Body of pancreas (tissue), 4 donors: ENCODE measurements around the gene NTMT1. TPM values are rescaled to one million over a fixed set of nuclear protein-coding genes. Genes with fewer than 3 reads are reported as not detected.
A peak's percentile ranks its signal among the peaks of the same experiment; 100 is the strongest.

Experiments used
- ATAC-seq: fragments of 150-250 bp; one replicate; pipeline ENCODE4 v1.9.1; 2016
- DNase-seq, 4 donors: peaks; one replicate each; pipeline ENCODE4 v3.0.0-alpha.2; 2019
- H3K27ac ChIP-seq, 4 donors: fragments of 200-600 bp; sonication (generic); 1 replicate in 3 of 4; 2 replicates in 1 of 4; pipeline versions ENCODE4 v1.5.1 to v1.6.1; 2016 to 2019; ENCODE audit warnings: mild to moderate bottlenecking in 1 of 4, mixed read lengths in 1 of 4, moderate library complexity in 1 of 4
- H3K27me3 ChIP-seq, 2 donors: fragments of 200-600 bp; sonication (generic); one replicate each; pipeline ENCODE4 v1.6.0; 2016; ENCODE audit warnings: mild to moderate bottlenecking in 1 of 2
- H3K36me3 ChIP-seq, 2 donors: fragments of 200-600 bp; sonication (generic); replicated peaks in 1 of 2; 2 replicates each; pipeline ENCODE4 v1.5.1; 2016; ENCODE audit warnings: low read depth in 2 of 2; ENCODE audit not compliant: insufficient read depth in 1 of 2
- H3K4me1 ChIP-seq: fragments of 200-600 bp; sonication (generic); one replicate; pipeline ENCODE4 v1.6.0; 2016
- H3K4me3 ChIP-seq, 2 donors: fragments of 200-600 bp; sonication (generic); 1 replicate in 1 of 2; 2 replicates in 1 of 2; pipeline ENCODE4 v1.5.1; 2016 to 2019
- H3K9me3 ChIP-seq, 3 donors: fragments of 200-600 bp; sonication (generic); 1 replicate in 2 of 3; 2 replicates in 1 of 3; pipeline ENCODE4 v1.5.1; 2016
- CTCF ChIP-seq, 7 experiments: fragments of 450-650 bp in 4 of 7; fragments of 200-600 bp in 3 of 7; sonication (generic) in 3 of 7; IDR thresholded peaks; one replicate each; pipeline ENCODE4 v1.5.1; 2016 to 2019; ENCODE audit warnings: antibody characterized with exemption in 7 of 7
- POLR2A ChIP-seq, 3 donors: fragments of 450-650 bp; IDR thresholded peaks; one replicate each; pipeline ENCODE4 v1.6.1; 2016; ENCODE audit warnings: antibody characterized with exemption in 3 of 3, mild to moderate bottlenecking in 2 of 3
- WGBS, 2 donors: methylation state at CpG; one replicate each; pipeline ENCODE4 v1.1.5; 2017; 5-methylcytosine and 5-hydroxymethylcytosine counted together
- intact Hi-C: fragments of 100-400 bp; cut with DNase I; formaldehyde crosslinking; loops from one replicate; pipeline ENCODE4 v1.15.1; 2023
- total RNA-seq, 2 donors: library from RNA; depleted of rRNA; stranded (reverse); fragments of >200 nt; gene quantifications; one replicate each; pipeline ENCODE4 v1.1.0, GENCODE V29; 2016

The NTMT1 gene
- total RNA-seq, 2 donors from 2014 or later: 11.2 to 14.5 TPM

DNA sequence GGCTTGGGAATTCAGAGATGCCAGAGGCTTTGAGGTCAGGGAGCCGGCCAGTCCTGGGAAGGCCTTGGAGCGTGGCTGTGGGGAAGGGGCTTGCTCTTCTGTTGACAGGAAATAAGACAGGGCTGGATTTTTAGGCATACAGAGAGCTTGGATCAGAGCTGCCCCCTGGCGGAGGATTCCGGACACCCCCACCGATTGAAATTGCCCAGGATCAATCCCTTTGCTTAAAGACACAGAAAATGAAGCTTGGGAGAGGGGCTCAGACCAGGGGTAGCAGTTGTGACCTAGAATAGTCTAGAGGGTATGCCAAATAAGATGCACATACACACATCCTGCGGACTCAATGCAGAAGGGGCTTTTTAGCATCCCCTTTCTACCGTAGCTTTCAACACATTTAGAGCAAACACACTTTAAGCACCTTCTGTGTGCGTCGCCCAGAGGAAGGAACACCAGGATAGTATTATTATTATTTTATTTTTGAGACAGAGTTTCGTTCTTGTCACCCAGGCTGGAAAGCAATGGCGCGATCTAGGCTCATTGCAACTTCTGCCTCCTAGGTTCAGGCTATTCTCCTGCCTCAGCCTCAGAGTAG is 1.7 kb upstream of the NTMT1 start:
- intact Hi-C loops: no loop called here
- TF ChIP-seq POLR2A (IDR thresholded peaks at IDR 0.05) (no peak), CTCF (IDR thresholded peaks at IDR 0.05) (peak; percentile 38 to 74 (median 65))
- no peaks in the 10 kb centered on the region for H3K36me3 ChIP-seq
- peak; percentile 55 to 74 (median 62) for DNase-seq
- no peak for ATAC-seq
- peak overlapping the region in 1 of 4 donors; percentile 92 for H3K27ac ChIP-seq
- H3K9me3 ChIP-seq: no peaks in the 10 kb centered on the region
- no peak overlapping the region for H3K4me3 ChIP-seq
- H3K4me1 ChIP-seq: peaks cover 50% of the 10 kb centered on the region
- peaks cover 0 to 10% of the 10 kb centered on the region in 2 donors for H3K27me3 ChIP-seq
- WGBS, 2 donors: 19 to 32% methylated on average over 12 of the region's 12 CpGs

- Histone ChIP-seq H3K4me3 (no peak overlapping the region), H3K4me1 (peaks cover 53% of the 10 kb centered on the region), H3K27ac (peak overlapping the region in 1 of 4 donors; percentile 92), H3K27me3 (peaks cover 0 to 7% of the 10 kb centered on the region in 2 donors), H3K9me3 (no peaks in the 10 kb centered on the region), H3K36me3 (no peaks in the 10 kb centered on the region)
- TF ChIP-seq POLR2A (IDR thresholded peaks at IDR 0.05): no peak
- TF ChIP-seq CTCF (IDR thresholded peaks at IDR 0.05): no peak
- intact Hi-C loops: no loop called here
- 11 to 27% methylated on average over 9 of the region's 9 CpGs for whole genome bisulfite sequencing, 2 donors
- ATAC-seq (no peak), DNase-seq (no peak)
Observed at GRCh38 chr9:129624947-129625346, 1.0 kb upstream of the NTMT1 start.

- DNase-seq: peak; percentile 61 to 74 (median 65)
- H3K4me3 ChIP-seq: peak overlapping the region; percentile 33 to 60
- H3K27me3 ChIP-seq: no peaks in the 10 kb centered on the region
- 2 to 3% methylated on average over 13 to 20 of the region's 20 CpGs for WGBS, 2 donors
- H3K27ac ChIP-seq: peak overlapping the region; percentile 80 to 97 (median 87)
- intact Hi-C loops: no loop called here
- TF ChIP-seq POLR2A (IDR thresholded peaks at IDR 0.05): no peak
- no peak for TF ChIP-seq CTCF (IDR thresholded peaks at IDR 0.05)
- peaks cover 63% of the 10 kb centered on the region for H3K4me1 ChIP-seq
- no peaks in the 10 kb centered on the region for H3K36me3 ChIP-seq
- H3K9me3 ChIP-seq: no peaks in the 10 kb centered on the region
- peak; percentile 43 for ATAC-seq
Observed at GRCh38 chr9:129626625-129627284, 792 bp downstream of the NTMT1 start.

DNA sequence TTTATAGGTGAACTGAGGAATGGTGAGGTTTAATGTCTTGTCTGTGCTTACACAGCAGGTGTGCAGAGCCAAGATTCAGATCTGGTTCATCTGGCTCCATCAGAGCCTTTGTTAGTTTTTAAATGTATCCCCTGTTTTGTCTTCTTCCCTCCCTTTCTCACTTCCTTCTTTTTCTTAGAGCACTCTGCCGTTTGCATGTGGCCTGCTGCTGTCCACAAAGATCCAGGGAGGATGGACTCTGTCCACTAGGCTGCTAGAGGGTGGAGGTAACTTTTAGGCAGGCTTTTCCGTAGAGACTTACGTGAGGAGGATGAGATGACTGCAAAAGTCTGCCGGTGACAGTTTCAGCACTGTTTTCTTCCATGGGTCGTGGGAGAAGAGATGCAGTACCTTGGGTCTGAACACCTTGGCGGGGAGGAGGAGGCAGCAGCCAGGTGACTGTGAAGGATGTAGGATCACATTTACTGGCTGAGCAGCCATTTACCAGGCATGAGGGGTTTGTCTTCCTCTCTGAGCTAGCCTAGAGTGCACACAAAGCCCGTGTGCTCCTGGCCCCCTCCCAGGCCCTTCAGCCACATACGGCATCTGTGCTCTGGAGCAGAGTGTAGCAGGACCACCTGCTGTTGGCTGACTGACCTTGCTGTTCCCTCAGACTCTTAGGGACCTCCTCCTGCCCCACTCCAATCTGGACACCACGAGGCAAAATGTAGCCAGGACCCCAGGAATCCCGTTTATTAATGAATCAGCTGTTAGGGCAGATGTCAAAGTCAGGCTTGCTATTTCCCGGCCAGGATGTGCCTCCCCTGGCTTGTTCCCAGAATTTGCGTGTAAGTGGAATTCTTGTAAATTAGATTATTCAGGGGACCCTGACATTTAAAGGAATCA is 1.8 kb downstream of the NTMT1 start:
- H3K36me3 ChIP-seq: no peaks in the 10 kb centered on the region
- no peak for TF ChIP-seq CTCF (IDR thresholded peaks at IDR 0.05)
- no peak for TF ChIP-seq POLR2A (IDR thresholded peaks at IDR 0.05)
- DNase-seq: no peak
- H3K4me1 ChIP-seq: peaks cover 68% of the 10 kb centered on the region
- WGBS, 2 donors: 32 to 41% methylated on average over 8 to 12 of the region's 12 CpGs
- peak overlapping the region in 3 of 4 donors; percentile 80 to 97 (median 92) for H3K27ac ChIP-seq
- intact Hi-C loops: no loop called here
- no peak overlapping the region for H3K4me3 ChIP-seq
- no peaks in the 10 kb centered on the region for H3K9me3 ChIP-seq
- no peak for ATAC-seq
- H3K27me3 ChIP-seq: no peaks in the 10 kb centered on the region
